Stimulated activated naive CD4-positive, alpha-beta T cell treated with Interleukin-2 at 50 U/mL for 16 hours (primary cell): ENCODE measurements around the gene GP5.

Source experiments
- DNase-seq: peaks from one replicate; lab custom pipeline; 2025; lab: John Stamatoyannopoulos, UW

Gene GP5

DNA sequence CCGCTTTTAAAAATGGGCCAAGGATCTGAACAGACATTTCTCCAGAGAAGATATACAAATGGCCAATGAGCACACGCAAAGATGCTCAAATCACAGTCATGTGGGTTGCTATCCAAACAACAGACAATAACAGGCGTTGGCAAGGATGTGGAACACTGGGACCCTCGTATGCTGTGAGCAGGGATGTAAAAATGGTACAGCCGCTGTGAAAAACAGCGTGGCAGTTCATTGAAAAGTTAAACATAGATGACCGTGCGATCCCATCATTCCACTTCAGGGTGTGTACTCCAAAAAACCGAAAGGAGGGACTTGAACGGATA is 22.9 kb downstream of the GP5 start:
- no peak for DNase-seq

DNA sequence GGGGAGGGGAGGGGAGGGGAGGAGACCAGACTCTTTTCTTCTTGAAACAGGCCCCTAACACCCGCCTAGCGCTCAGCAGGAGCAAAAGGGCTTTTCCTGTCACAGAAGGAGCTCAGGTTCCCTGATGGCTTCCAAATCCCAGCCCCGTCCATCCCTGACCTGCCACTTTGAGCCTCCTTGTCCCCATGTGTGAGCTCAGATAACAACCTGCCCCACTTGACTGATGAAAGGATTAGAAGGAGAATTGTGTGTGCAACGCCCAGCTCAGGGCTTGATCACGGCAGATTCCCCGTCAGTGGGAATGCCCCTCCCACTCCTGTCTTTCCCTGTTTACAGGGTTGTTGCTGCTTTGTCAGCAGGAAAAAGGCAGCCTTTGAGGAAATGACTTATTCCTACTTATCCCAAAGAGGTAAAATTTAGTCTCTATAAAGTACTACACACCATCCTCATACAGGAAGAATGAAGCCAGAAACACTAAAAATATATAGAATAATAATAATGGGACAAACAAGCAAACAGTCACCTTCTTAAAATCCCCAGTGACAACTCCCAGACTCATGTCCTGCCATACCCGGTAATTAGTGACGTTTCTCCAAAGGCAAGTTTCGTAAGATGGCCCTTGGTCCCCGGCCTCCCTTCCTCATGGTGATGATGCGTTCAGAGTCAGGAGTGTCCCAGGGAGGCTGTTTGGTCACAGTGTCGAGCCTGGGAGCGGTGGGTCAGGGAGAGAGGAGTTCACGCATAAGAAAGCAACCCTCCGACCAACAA is 23.4 kb downstream of the GP5 start:
- DNase-seq = no peak

DNA sequence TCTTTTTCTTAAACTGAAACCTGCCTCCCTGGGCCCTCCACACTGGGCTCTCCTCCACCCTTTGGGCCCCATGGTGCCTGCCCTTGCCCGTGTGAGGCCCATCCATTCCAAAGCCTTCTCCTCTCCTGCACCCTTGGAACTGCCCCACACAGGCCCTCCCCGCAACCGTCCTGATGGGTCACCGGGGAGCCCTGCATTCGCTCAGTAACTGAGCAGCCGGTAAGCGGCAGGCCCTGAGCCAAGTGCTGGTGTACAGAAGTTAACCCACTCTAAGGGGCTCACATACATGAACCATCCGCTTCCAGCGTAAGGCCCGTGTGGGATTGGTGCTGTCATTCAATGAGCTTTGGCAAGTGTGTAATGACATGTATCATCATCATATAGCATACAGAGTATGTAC is 24.1 kb downstream of the GP5 start:
- DNase-seq = no peak

DNA sequence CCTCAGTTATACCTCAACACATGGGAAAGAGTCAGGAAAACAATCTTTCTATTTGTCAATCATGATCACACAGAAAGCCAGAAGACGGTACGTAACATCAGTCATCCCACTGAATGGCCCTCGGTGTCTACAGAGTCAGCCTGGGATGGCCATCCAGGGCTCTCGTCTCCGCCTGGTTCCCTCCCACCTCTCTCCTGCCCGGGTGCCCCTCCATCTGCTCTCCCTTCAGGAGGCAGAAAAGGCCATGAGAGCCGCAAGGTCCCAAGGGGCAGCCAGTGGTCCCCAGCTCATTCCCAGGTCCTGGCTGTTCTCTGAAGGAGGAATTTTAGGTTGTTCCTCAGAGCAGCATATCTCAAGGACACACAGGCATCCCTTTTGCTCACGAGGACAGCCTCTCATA is 25.2 kb downstream of the GP5 start:
- no peak for DNase-seq

GRCh38 chr3:194373028-194373427 is 26.0 kb downstream of the GP5 start:
- DNase-seq = no peak

DNA sequence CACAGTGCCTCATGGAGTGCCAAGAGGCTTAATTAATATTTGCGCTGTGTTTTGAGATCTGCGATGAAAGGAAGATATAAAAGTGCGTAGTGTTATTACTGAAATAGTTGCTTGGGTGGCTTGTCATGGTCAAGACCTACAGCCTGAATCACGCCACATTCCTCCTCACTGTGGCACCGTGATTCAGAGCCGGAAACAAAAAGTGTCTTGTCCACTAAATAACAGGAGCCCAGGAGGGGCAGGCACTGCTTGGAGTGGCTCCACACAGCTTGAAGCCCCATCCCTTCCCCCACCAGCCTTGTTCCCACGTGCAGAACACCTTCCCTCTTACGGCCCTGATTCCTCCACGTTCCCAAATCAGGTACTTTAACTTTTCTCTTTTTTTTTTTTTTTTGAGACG is 28.3 kb downstream of the GP5 start:
- no peak for DNase-seq

GRCh38 chr3:194369522-194370279 is 29.4 kb downstream of the GP5 start, which contains the start of gene LRRC15:
LRRC15 (minus strand) TSS chr3:194369743; CDS start chr3:194361043, 8,700 bp downstream.
- DNase-seq = no peak

DNA sequence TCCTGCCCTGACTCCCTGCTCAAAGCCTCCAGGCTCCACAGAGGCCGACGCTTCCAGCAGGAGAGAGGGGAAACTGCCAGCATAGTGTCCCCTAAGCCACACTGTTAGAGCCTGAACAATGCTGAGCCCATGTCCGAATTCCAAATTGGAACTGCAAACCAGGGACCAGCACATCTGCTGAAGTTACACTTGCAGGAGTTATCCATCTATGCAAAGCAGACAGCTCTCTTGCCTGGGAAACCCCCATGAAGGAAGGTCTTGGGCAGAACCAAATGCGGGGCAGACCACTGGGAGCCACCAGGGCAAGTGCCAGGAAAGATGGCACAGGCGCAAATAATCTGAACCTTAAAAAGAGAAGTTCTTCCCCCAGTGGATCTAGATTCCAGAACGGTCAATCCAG is 30.1 kb downstream of the GP5 start:
- DNase-seq = no peak

DNA sequence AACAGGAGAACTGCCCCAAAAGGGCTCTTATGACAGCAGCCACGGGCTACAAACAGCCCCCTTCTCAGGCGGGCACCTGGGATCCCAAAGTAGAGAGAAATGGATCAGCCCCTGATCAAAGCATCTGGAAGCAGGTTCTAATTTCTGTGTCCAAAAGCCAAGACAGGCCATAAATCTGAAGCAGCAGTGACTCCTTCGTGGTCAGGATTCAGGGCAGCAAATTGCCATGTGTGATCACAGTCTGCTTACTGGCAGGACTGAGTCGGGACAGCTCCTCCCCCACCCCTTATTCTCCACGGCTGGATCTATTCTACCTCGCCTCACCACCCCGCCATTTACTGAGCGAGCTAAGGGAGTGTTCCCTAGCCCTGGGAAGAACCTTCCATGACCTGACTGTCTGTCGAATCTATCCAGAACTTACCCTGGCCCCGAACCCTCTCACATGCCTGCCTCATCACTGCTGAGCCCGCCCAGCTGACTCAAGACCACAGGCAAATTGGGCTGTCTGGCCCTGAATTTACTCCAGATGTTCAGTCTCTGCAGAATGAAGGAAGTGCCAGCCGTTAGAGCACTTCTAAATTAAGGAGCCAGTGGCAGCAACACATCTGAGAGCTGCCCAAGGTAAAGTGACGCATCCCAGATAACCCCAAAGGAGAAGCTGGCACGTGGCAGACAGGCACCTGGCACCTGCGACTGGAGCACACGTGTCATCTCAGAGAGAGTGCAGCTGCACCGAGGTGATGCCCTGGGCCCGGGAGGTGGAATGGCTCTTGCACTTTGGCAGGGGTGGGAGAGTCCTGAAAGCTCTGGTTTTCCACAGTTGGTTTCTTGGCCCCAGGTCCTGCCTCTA is 30.8 kb downstream of the GP5 start:
- no peak for DNase-seq

- DNase-seq = no peak
Measured at GRCh38 chr3:194365978-194366490, 33.0 kb downstream of the GP5 start.

DNA sequence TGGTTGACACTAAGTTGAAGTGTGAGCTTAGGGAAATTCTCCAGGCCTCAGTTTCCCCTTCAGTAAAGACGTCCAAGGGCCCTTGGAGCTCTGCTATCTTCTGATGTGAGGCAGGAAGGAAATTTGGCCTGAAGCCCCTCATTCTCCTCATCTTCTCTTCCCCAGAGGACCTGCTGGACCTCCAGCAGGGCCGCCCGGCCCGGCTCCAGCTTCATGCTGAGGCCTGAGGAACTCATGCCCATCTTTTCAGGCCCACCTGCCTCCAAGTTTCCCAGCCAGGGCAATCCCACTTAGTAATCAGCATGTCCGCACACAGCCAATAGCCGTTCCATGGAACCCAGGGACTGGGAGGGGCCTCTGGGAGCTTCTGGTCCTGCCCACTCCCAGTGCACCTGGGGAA is 33.5 kb downstream of the GP5 start:
- DNase-seq = no peak

GRCh38 chr3:194364652-194365434 is 34.2 kb downstream of the GP5 start:
- DNase-seq = no peak

DNA sequence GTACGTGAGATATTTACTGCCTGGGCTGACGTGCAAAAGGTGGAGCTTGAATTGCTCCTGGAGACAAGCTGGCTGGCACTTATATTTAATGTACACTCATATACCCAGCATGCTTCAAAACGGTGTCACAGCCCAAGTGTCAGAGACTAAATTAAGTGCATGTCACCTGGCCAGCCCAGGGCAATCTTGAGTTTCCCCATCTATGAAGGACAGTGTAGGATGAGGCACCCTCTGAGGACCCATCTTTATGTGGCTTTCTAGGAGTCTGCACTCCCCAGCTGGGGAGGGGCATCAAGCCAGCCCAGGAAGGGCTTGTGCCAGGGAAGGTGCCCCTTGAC is 34.8 kb downstream of the GP5 start:
- DNase-seq = no peak

GRCh38 chr3:194360568-194360967 is 38.5 kb downstream of the GP5 start:
- no peak for DNase-seq

GRCh38 chr3:194357681-194358080 is 41.4 kb downstream of the GP5 start:
- DNase-seq = no peak

- DNase-seq = no peak
Measured at GRCh38 chr3:194355379-194355778, 43.7 kb downstream of the GP5 start.

DNA sequence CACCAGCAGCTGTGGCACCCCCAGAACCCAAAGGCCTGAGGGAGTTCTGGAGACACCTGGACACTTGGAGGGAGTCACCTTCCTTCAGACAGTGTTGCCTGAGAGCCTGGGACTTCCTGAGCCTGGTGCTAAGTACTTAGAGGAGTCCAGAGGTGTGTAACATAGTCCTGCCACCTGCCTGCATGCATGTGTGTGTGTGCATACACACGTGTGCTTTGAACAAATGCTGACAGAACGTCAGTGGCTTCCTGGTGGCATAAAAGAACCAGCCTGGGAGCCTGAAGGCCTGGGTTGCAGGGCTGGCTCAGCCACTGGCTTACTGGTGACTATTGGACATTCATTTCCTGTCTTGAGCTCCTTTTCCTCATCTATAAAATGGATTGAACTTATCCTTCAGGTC is 44.8 kb downstream of the GP5 start:
- DNase-seq = no peak

DNA sequence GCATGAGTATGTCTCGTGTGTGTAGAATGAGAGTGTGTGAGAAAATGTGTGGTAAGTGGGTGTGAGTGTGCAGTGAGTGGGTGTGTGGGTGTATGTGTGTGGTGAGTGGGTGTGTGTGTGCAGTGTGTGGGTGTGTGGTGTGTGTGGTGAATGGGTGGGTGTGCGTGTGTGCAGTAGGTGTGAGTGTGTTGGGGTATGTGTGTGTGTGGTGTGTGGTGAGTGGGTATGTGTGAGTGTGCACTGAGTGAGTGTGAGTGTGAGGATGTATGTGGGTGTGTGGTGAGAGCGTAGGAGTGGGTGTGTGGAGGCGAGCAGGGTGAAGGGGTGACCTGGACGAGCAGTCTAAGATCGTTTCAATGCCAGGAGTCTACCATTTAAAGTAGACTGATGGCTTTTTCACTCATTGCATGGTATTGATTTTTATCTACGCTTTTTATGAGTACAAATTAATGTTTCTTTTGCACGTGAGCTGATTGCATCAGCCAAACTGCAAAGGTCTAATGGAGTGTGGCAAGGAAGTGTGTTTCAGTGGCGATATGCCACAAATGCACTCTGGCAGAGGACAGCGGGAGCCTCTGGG is 46.3 kb downstream of the GP5 start:
- no peak for DNase-seq

DNA sequence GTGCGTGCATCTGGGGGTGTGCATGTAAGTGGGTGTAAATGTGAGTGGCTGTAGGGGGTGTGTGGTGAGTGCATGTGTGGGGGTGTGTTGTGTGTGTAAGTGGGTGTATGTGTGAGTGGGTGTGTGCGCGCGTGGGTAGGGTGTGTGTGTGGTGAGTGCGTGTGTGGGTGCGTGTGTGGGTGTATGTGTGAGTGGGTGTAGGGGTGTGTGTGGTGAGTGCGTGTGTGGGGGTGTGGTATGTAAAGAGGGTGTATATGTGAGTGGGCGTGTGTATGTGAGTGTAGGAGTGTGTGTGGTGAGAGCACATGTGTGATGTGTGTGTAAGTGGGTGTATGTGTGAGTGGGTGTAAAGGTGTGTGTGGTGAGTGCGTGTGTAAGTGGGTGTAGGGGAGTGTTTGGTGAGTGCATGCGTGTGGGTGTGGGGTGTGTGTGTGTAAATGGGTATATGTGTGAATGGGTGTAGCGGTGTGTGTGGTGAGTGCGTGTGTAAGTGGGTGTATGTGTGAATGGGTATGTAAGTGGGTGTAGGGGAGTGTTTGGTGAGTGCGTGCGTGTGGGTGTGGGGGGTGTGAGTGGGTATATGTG is 47.0 kb downstream of the GP5 start:
- no peak for DNase-seq

DNA sequence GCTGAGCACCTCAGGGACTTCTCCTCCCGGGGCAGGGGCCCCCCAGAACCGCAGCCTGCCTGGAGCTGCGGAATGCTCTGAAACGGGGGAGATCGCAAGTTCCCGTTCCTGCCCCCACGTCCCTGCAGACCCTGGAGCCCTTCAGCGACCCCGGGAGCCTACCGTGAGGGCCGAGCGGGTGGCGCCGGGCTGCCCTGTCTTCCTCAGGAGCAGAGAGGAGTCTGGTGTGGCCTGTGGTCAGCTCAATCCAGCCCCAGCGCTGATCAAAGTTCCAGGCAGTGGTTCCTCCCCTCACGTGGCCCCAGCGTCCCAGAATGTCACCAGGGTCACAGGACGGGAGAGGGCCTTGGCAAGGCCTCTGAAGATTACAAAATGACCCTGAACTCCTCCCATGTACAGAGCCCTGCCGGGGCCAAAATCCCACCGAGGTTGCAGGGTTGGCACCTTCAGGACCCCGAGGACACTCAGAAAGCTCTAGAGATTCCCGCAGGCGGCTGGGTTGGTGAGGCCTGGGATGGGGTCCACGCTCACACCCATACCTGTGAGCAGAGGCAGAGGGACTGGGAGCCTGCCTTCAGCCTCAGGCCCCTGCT is 47.9 kb downstream of the GP5 start, which contains the start of gene CPN2:
TSS of gene CPN2 (minus strand) at position 249 of the 593 bp plus-strand sequence. CDS start 8,626 bp downstream, outside the sequence.
- DNase-seq = no peak

- DNase-seq = no peak
Measured at GRCh38 chr3:194350726-194351071, 48.4 kb downstream of the GP5 start.
